DND-41 (cell line): ENCODE measurements around the gene GGTA1.

ENCODE experiments used
- ATAC-seq: fragments of 200-7000 bp; cut with Tn5 transposase; 3 replicates; pipeline ENCODE4 v1.9.1; 2021; ENCODE audit warnings: low read depth; ENCODE audit not compliant: insufficient read depth
- DNase-seq: peaks from one replicate; pipeline ENCODE4 v3.0.0-alpha.2; 2020
- H2AFZ ChIP-seq: 2 replicates; pipeline ENCODE4 v1.6.0; 2012; ENCODE audit warnings: low read depth, low read length
- H3K27ac ChIP-seq: 2 replicates; pipeline ENCODE4 v1.5.1; 2012; ENCODE audit warnings: low read length, inconsistent platforms
- H3K27me3 ChIP-seq: fragments of 200-600 bp; sonication (generic); 2 replicates; pipeline ENCODE4 v1.6.0; 2012; ENCODE audit warnings: low read length, mild to moderate bottlenecking, inconsistent platforms; ENCODE audit not compliant: insufficient read depth, poor library complexity
- H3K36me3 ChIP-seq: 2 replicates; pipeline ENCODE4 v1.5.1; 2012; ENCODE audit warnings: low read length, inconsistent platforms; ENCODE audit not compliant: insufficient read depth
- H3K4me1 ChIP-seq: 2 replicates; pipeline ENCODE4 v1.5.1; 2012; ENCODE audit warnings: mild to moderate bottlenecking, low read length; ENCODE audit not compliant: insufficient read depth
- H3K4me2 ChIP-seq: 2 replicates; pipeline ENCODE4 v1.6.0; 2012; ENCODE audit warnings: mild to moderate bottlenecking, moderate library complexity, low read length, inconsistent platforms; ENCODE audit not compliant: insufficient read depth
- H3K4me3 ChIP-seq, 2 experiments: fragments of 200-600 bp in 1 of 2; shearing (Covaris generic) in 1 of 2; 2 replicates each; pipeline ENCODE4 v1.5.1; 2012 to 2016; ENCODE audit warnings: inconsistent platforms in 2 of 2, low read length in 2 of 2, mild to moderate bottlenecking in 2 of 2, low read depth in 1 of 2, moderate library complexity in 1 of 2
- H3K79me2 ChIP-seq: 2 replicates; pipeline ENCODE4 v1.6.0; 2012; ENCODE audit warnings: low read length, inconsistent platforms; ENCODE audit not compliant: insufficient read depth
- H3K9ac ChIP-seq: 2 replicates; pipeline ENCODE4 v1.6.0; 2012; ENCODE audit warnings: low read depth, mild to moderate bottlenecking, inconsistent platforms, low read length, moderate library complexity
- H3K9me3 ChIP-seq: 2 replicates; pipeline ENCODE4 v1.5.1; 2012; ENCODE audit warnings: low read length, moderate library complexity, mild to moderate bottlenecking, inconsistent platforms; ENCODE audit not compliant: insufficient read depth, severe bottlenecking
- H4K20me1 ChIP-seq: 2 replicates; pipeline ENCODE4 v1.6.0; 2012; ENCODE audit warnings: low read length; ENCODE audit not compliant: insufficient read depth
- CTCF ChIP-seq: IDR thresholded peaks from 2 replicates; pipeline ENCODE4 v1.5.1; 2012; ENCODE audit warnings: borderline replicate concordance, low read length, moderate library complexity, mild to moderate bottlenecking; ENCODE audit not compliant: poor library complexity, severe bottlenecking; ENCODE audit errors: extremely low read depth
- EZH2 ChIP-seq: IDR thresholded peaks from 3 replicates; pipeline ENCODE4 v1.6.1; 2012; ENCODE audit warnings: borderline replicate concordance, low read depth, mild to moderate bottlenecking, moderate library complexity, low read length, inconsistent platforms; ENCODE audit not compliant: severe bottlenecking

The GGTA1 gene

GRCh38 chr9:121538221-121538620 lies 38.6 kb upstream of the GGTA1 start:
- H3K4me2 ChIP-seq, result no peak overlapping the region
- H3K4me3 ChIP-seq, result no peak overlapping the region
- no peak overlapping the region for H2AFZ ChIP-seq
- H4K20me1 ChIP-seq, result no peaks in the 10 kb centered on the region
- H3K79me2 ChIP-seq, result no peaks in the 10 kb centered on the region
- no peak overlapping the region for H3K9ac ChIP-seq
- ATAC-seq (no peak), DNase-seq (no peak)
- H3K9me3 ChIP-seq, result no peaks in the 10 kb centered on the region
- no peaks in the 10 kb centered on the region for H3K4me1 ChIP-seq
- no peaks in the 10 kb centered on the region for H3K27me3 ChIP-seq
- H3K36me3 ChIP-seq, result no peaks in the 10 kb centered on the region
- TF ChIP-seq CTCF, result no peak
- H3K27ac ChIP-seq, result no peak overlapping the region

- Histone ChIP-seq H3K9ac (no peak overlapping the region), H3K4me1 (no peaks in the 10 kb centered on the region), H2AFZ (no peak overlapping the region), H3K4me3 (no peak overlapping the region), H3K9me3 (no peaks in the 10 kb centered on the region), H3K79me2 (no peaks in the 10 kb centered on the region), H3K27ac (no peak overlapping the region), H3K27me3 (no peaks in the 10 kb centered on the region), H3K36me3 (no peaks in the 10 kb centered on the region), H3K4me2 (no peak overlapping the region), H4K20me1 (no peaks in the 10 kb centered on the region)
- TF ChIP-seq CTCF (no peak), EZH2 (no peak)
- ATAC-seq (no peak), DNase-seq (no peak)
Measured at GRCh38 chr9:121537283-121537682, 37.6 kb upstream of the GGTA1 start.

- Histone ChIP-seq H3K4me3 (no peak overlapping the region), H4K20me1 (no peaks in the 10 kb centered on the region), H3K9me3 (no peaks in the 10 kb centered on the region), H3K27me3 (no peaks in the 10 kb centered on the region), H3K9ac (no peak overlapping the region), H3K36me3 (no peaks in the 10 kb centered on the region), H3K27ac (no peak overlapping the region), H3K4me2 (no peak overlapping the region), H3K4me1 (no peaks in the 10 kb centered on the region), H2AFZ (no peak overlapping the region), H3K79me2 (no peaks in the 10 kb centered on the region)
- no peak for ATAC-seq
- no peak for TF ChIP-seq EZH2
- TF ChIP-seq CTCF, result no peak
- DNase-seq, result no peak
Measured at GRCh38 chr9:121532881-121533280, 33.2 kb upstream of the GGTA1 start.

- DNase-seq (no peak), ATAC-seq (no peak)
- Histone ChIP-seq H3K9me3 (no peaks in the 10 kb centered on the region), H4K20me1 (no peaks in the 10 kb centered on the region), H3K9ac (no peak overlapping the region), H3K4me3 (no peak overlapping the region), H3K27ac (no peak overlapping the region), H3K4me2 (no peak overlapping the region), H3K36me3 (no peaks in the 10 kb centered on the region), H3K4me1 (no peaks in the 10 kb centered on the region), H3K79me2 (no peaks in the 10 kb centered on the region), H2AFZ (no peak overlapping the region), H3K27me3 (no peaks in the 10 kb centered on the region)
- TF ChIP-seq EZH2 (no peak), CTCF (no peak)
Measured at GRCh38 chr9:121529237-121529987, 29.8 kb upstream of the GGTA1 start.
